ENCODE measurements around the gene PLEKHH2. TPM values are rescaled to one million over a fixed set of nuclear protein-coding genes. Genes with fewer than 3 reads are reported as not detected.
A peak's percentile ranks its signal among the peaks of the same experiment; 100 is the strongest.

PLEKHH2 gene
- polyA plus RNA-seq, 1 experiment = 2.2 TPM

DNA sequence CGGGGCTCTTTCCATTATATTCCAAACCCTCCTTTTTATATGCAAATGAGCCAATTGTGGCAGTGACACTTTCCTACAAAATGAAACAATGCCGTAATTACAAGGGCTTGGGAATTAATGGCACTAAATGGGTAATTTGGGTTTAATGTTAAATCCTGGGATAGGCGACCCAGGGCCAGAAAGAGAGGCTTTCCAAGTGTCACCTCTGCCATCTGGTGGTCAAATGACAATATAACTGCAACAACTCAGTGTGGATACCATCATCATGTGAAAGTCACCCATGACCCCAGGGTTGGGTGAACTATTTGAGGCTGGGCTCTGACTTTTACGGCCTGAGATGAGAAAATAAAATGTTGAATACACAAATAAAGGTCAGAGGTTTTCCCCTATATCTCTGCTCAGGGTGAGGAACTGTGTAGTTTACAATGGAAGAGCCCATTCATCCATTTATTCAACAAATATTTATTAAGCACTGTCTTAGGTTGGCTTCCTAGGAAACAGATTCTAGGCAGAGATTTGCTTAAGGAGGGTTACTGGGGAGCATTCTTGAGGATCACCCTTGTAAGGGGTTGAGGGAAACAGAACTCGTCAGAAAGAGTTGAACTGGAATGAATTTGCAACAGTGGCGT lies 27.7 kb upstream of the PLEKHH2 start:
- Histone ChIP-seq H3K27me3 (ENCODE audit: control insufficient read depth, insufficient read depth, low read length) (peaks cover 2% of the 10 kb centered on the region; the same call in 1 of the 2 replicates), H3K4me3 (ENCODE audit: low read depth, low read length) (no peak overlapping the region), H3K36me3 (ENCODE audit: control insufficient read depth, insufficient read depth, low read length) (no peaks in the 10 kb centered on the region)
- no peak for DNase-seq (ENCODE audit: low read depth)
- TF ChIP-seq, protein P1, sequence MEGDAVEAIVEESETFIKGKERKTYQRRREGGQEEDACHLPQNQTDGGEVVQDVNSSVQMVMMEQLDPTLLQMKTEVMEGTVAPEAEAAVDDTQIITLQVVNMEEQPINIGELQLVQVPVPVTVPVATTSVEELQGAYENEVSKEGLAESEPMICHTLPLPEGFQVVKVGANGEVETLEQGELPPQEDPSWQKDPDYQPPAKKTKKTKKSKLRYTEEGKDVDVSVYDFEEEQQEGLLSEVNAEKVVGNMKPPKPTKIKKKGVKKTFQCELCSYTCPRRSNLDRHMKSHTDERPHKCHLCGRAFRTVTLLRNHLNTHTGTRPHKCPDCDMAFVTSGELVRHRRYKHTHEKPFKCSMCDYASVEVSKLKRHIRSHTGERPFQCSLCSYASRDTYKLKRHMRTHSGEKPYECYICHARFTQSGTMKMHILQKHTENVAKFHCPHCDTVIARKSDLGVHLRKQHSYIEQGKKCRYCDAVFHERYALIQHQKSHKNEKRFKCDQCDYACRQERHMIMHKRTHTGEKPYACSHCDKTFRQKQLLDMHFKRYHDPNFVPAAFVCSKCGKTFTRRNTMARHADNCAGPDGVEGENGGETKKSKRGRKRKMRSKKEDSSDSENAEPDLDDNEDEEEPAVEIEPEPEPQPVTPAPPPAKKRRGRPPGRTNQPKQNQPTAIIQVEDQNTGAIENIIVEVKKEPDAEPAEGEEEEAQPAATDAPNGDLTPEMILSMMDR (IDR thresholded peaks at IDR 0.05; ENCODE audit: insufficient read depth, low read depth, low read length) = peak; percentile 63
- ChIA-PET CTCF (interaction anchor here (0.7 to 4.7 kb wide), 8 partner anchors 11 to 786 kb away, joined by 3 to 39 read pairs (median 4); partner anchors contain the start of gene THADA), POLR2A (no interaction called here)

DNA sequence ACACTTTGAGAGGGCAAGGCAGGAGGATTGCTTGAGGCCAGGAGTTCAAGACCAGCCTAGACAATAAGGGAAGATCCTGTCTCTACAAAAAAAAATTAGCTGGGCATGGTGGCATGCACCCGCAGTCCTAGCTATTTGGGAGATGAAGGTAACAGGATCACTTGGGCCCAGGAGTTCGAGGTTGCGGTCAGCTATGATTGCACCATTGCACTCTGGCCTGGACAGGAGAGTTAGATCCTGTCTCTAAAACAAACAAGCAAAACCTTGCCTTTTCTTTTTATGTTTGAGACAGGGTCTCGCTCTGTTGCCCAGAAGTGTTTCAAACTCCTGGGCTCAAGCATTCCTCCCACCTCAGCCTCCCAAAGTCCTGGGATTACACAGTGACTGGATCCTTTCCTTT lies 26.7 kb upstream of the PLEKHH2 start:
- H3K4me3 ChIP-seq (ENCODE audit: low read depth, low read length) = no peak overlapping the region
- no peaks in the 10 kb centered on the region for H3K36me3 ChIP-seq (ENCODE audit: control insufficient read depth, insufficient read depth, low read length)
- TF ChIP-seq, protein P1 (IDR thresholded peaks at IDR 0.05; ENCODE audit: insufficient read depth, low read depth, low read length) = no peak
- ChIA-PET POLR2A (no interaction called here), CTCF (interaction anchor here (0.7 to 4.7 kb wide), 9 partner anchors 12 to 787 kb away, joined by 3 to 39 read pairs (median 4); partner anchors contain the start of genes DYNC2LI1 and THADA)
- DNase-seq (ENCODE audit: low read depth) = no peak
- peaks cover 2% of the 10 kb centered on the region; the same call in 1 of the 2 replicates for H3K27me3 ChIP-seq (ENCODE audit: control insufficient read depth, insufficient read depth, low read length)

DNA sequence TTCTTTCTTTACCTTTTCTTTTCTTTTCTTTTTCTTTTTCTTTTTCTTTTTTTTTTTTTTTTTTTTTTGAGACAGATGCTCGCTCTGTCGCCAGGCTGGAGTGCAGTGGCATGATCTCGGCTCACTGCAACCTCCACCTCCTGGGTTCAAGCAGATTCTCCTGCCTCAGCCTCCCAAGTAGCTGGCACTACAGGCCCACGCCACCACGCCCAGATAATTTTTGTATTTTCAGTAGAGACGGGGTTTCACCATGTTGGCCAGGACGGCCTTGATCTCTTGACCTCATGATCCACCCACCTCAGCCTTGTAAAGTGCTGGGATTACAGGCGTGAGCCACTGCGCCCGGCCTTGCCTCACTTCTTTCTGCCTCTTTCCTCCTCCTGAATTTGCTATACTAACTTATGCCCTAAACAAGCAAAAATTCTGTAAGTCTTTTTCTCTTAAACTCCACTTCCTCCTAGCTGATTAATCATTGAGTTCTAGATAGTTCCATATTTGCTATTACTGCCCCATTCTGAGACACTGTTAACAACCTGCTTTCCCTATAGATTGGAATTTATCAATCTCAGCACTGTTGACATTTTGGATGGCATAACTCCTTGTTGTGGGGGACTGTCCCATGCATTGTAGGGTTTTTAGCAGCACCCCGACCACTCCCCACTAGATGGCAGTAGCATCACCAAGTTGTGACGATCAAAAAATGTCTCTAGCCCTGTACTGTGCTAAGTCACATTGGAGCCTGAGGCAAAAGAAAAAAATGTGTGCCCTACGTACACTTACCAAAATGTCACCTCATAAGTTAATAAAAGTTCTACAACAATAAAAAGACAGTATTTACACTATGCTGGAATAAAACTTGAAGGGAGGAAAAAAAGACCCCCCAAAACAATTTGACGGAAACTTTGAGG lies 24.8 kb upstream of the PLEKHH2 start:
- ChIA-PET CTCF (interaction anchor here (0.7 to 4.7 kb wide), 8 partner anchors 14 to 332 kb away, joined by 3 to 39 read pairs (median 4); partner anchors contain the start of gene THADA), POLR2A (no interaction called here)
- Histone ChIP-seq H3K4me3 (ENCODE audit: low read depth, low read length) (no peak overlapping the region), H3K36me3 (ENCODE audit: control insufficient read depth, insufficient read depth, low read length) (no peaks in the 10 kb centered on the region), H3K27me3 (ENCODE audit: control insufficient read depth, insufficient read depth, low read length) (peaks cover 2% of the 10 kb centered on the region; the same call in 1 of the 2 replicates)
- TF ChIP-seq, protein P1 (IDR thresholded peaks at IDR 0.05; ENCODE audit: insufficient read depth, low read depth, low read length) = peak; percentile 86
- no peak for DNase-seq (ENCODE audit: low read depth)

GRCh38 chr2:43612944-43613343 lies 24.1 kb upstream of the PLEKHH2 start:
- TF ChIP-seq, protein P1 (IDR thresholded peaks at IDR 0.05; ENCODE audit: insufficient read depth, low read depth, low read length) = no peak
- CTCF ChIA-PET = interaction anchor here (0.7 to 1.8 kb wide), 5 partner anchors 20 to 223 kb away, joined by 3 to 5 read pairs (median 3); no protein-coding TSS in a partner anchor
- H3K27me3 ChIP-seq (ENCODE audit: control insufficient read depth, insufficient read depth, low read length) = peaks cover 2% of the 10 kb centered on the region; the same call in 1 of the 2 replicates
- H3K4me3 ChIP-seq (ENCODE audit: low read depth, low read length) = no peak overlapping the region
- POLR2A ChIA-PET = no interaction called here
- DNase-seq (ENCODE audit: low read depth) = no peak
- H3K36me3 ChIP-seq (ENCODE audit: control insufficient read depth, insufficient read depth, low read length) = no peaks in the 10 kb centered on the region
